Osteocyte (in vitro differentiated cells): ENCODE results near the gene PRMT2. TPM values are rescaled to one million over a fixed set of nuclear protein-coding genes. Genes with fewer than 3 reads are reported as not detected.

Source experiments
- DNase-seq: peaks from one replicate; pipeline ENCODE4 v3.0.0; 2021; ENCODE audit warnings: mixed read lengths; ENCODE audit not compliant: unreplicated experiment; ENCODE audit errors: extremely low spot score
- H3K27ac Mint-ChIP-seq: one replicate; pipeline ENCODE4 v1.8.0; 2021; ENCODE audit warnings: mild to moderate bottlenecking, mixed read lengths; ENCODE audit not compliant: unreplicated experiment
- H3K27me3 Mint-ChIP-seq: one replicate; pipeline ENCODE4 v1.8.0; 2021; ENCODE audit warnings: mixed read lengths; ENCODE audit not compliant: unreplicated experiment
- H3K36me3 Mint-ChIP-seq: one replicate; pipeline ENCODE4 v1.8.0; 2021; ENCODE audit warnings: mixed read lengths; ENCODE audit not compliant: unreplicated experiment
- H3K4me1 Mint-ChIP-seq: one replicate; pipeline ENCODE4 v1.8.0; 2021; ENCODE audit warnings: mixed read lengths; ENCODE audit not compliant: unreplicated experiment
- H3K4me3 Mint-ChIP-seq: one replicate; pipeline ENCODE4 v1.8.0; 2021; ENCODE audit warnings: mild to moderate bottlenecking, moderate library complexity, mixed read lengths; ENCODE audit not compliant: unreplicated experiment
- H3K9me3 Mint-ChIP-seq: one replicate; pipeline ENCODE4 v1.8.0; 2021; ENCODE audit warnings: mixed read lengths; ENCODE audit not compliant: unreplicated experiment
- CTCF ChIP-seq: fragments of 200-600 bp; sonication (generic); IDR thresholded peaks from 2 replicates; pipeline ENCODE4 v1.5.0; 2021; ENCODE audit warnings: antibody characterized with exemption, mild to moderate bottlenecking, moderate library complexity
- total RNA-seq: library from RNA; stranded (reverse); gene quantifications from 2 replicates; pipeline ENCODE4 v1.2.1, GENCODE V29; 2021

The PRMT2 gene
- total RNA-seq, 1 donor from 2014 or later: 115 TPM

- TF ChIP-seq CTCF: no peak
- H3K27me3 Mint-ChIP-seq: no peaks in the 10 kb centered on the region
- H3K36me3 Mint-ChIP-seq: no peaks in the 10 kb centered on the region
- H3K4me1 Mint-ChIP-seq: peaks cover 22% of the 10 kb centered on the region
- H3K9me3 Mint-ChIP-seq: peaks cover under 1% of the 10 kb centered on the region
- H3K27ac Mint-ChIP-seq: peak overlapping the region; percentile 8
- H3K4me3 Mint-ChIP-seq: no peak overlapping the region
- no peak for DNase-seq
These were observed 36.6 kb upstream of the PRMT2 start for GRCh38 chr21:46598581-46599572.

GRCh38 chr21:46600305-46600704 is 35.2 kb upstream of the PRMT2 start:
- no peaks in the 10 kb centered on the region for H3K36me3 Mint-ChIP-seq
- no peaks in the 10 kb centered on the region for H3K9me3 Mint-ChIP-seq
- DNase-seq: no peak
- no peak overlapping the region for H3K27ac Mint-ChIP-seq
- peaks cover 26% of the 10 kb centered on the region for H3K4me1 Mint-ChIP-seq
- H3K4me3 Mint-ChIP-seq: no peak overlapping the region
- TF ChIP-seq CTCF: no peak
- H3K27me3 Mint-ChIP-seq: no peaks in the 10 kb centered on the region

GRCh38 chr21:46600978-46601377 is 34.5 kb upstream of the PRMT2 start:
- Mint-ChIP-seq H3K27me3 (no peaks in the 10 kb centered on the region), H3K27ac (no peak overlapping the region), H3K36me3 (no peaks in the 10 kb centered on the region), H3K9me3 (no peaks in the 10 kb centered on the region), H3K4me3 (no peak overlapping the region), H3K4me1 (peaks cover 26% of the 10 kb centered on the region)
- TF ChIP-seq CTCF: no peak
- no peak for DNase-seq

- H3K9me3 Mint-ChIP-seq: no peaks in the 10 kb centered on the region
- TF ChIP-seq CTCF: no peak
These were observed 32.2 kb upstream of the PRMT2 start for GRCh38 chr21:46603228-46603627.

GRCh38 chr21:46604329-46604974 is 31.0 kb upstream of the PRMT2 start:
- Mint-ChIP-seq H3K27me3 (peaks cover 2% of the 10 kb centered on the region), H3K4me3 (no peak overlapping the region), H3K9me3 (no peaks in the 10 kb centered on the region), H3K27ac (no peak overlapping the region), H3K36me3 (no peaks in the 10 kb centered on the region), H3K4me1 (peaks cover 21% of the 10 kb centered on the region)
- no peak for TF ChIP-seq CTCF
- DNase-seq: no peak

More at GRCh38 chr21:46603228-46603627, 32.2 kb upstream of the PRMT2 start:
- no peak for DNase-seq
- H3K27me3 Mint-ChIP-seq: peaks cover 2% of the 10 kb centered on the region
- H3K27ac Mint-ChIP-seq: no peak overlapping the region
- H3K4me1 Mint-ChIP-seq: peaks cover 26% of the 10 kb centered on the region
- H3K36me3 Mint-ChIP-seq: no peaks in the 10 kb centered on the region
- no peak overlapping the region for H3K4me3 Mint-ChIP-seq
